Esophagus squamous epithelium (tissue), 4 donors: Measurements from ENCODE around the gene TOE1.

Experiments used
- CTCF ChIP-seq, 6 experiments: fragments of 450-650 bp in 4 of 6; fragments of 200-600 bp in 2 of 6; sonication (generic) in 2 of 6; IDR thresholded peaks; one replicate each; pipeline ENCODE4 v1.5.1; 2016 to 2019; ENCODE audit warnings: antibody characterized with exemption in 6 of 6, mild to moderate bottlenecking in 4 of 6, moderate library complexity in 4 of 6
- POLR2A ChIP-seq, 4 donors: fragments of 450-650 bp; IDR thresholded peaks; one replicate each; pipeline ENCODE4 v1.6.1; 2017; ENCODE audit warnings: antibody characterized with exemption in 4 of 4, mild to moderate bottlenecking in 4 of 4, moderate library complexity in 3 of 4

GRCh38 chr1:45322486-45323040 is 17.4 kb upstream of the TOE1 start:
- TF ChIP-seq CTCF (IDR thresholded peaks at IDR 0.05) (no peak), POLR2A (IDR thresholded peaks at IDR 0.05) (no peak)
